D721Med (cell line): Measurements from ENCODE around the gene UBL4A.
A peak's percentile ranks its signal among the peaks of the same experiment; 100 is the strongest.

Source experiments
- DNase-seq: peaks from one replicate; pipeline ENCODE4 v3.0.0; 2011; ENCODE audit warnings: low spot score; ENCODE audit not compliant: insufficient read length
- FAIRE-seq: peaks from 2 replicates; lab custom pipeline; 2011; peaks lifted over from hg19 to GRCh38; lab: Jason Lieb, UNC
- CTCF ChIP-seq: IDR thresholded peaks from 2 replicates; pipeline ENCODE4 v1.5.1; 2012; ENCODE audit warnings: mild to moderate bottlenecking, control low read depth; ENCODE audit not compliant: insufficient read depth; ENCODE audit errors: missing control alignments

UBL4A gene

DNA sequence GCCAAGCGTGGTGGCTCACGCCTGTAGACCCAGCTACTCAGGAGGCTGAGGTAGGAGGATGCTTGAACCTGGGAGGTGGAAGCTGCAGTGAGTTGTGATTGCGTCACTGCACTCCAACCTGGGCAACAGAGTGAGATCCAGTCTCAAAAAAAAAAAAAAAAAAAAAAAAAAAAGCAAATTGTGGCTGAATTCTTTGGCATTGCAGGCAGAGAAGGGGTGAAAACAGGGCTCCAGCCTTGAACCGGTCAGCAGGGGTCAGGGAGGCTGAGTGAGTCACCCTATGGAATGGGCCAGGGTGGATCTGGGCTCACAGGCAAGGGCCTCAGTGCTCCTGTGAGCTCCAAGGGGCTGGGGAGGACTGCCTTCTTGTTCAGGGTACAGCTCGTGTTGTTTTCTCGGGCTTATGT, 42.8 kb upstream of the UBL4A start:
- FAIRE-seq = no peak
- TF ChIP-seq CTCF = no peak
- no peak for DNase-seq

- FAIRE-seq = no peak
- DNase-seq = peak; percentile 40
- TF ChIP-seq CTCF = peak; percentile 45
Observed at GRCh38 chrX:154526901-154527675, 40.7 kb upstream of the UBL4A start.

GRCh38 chrX:154525606-154526490, 39.4 kb upstream of the UBL4A start:
- FAIRE-seq = no peak
- no peak for DNase-seq
- TF ChIP-seq CTCF = no peak

GRCh38 chrX:154519389-154519788, 33.0 kb upstream of the UBL4A start:
- no peak for TF ChIP-seq CTCF
- DNase-seq (no peak), FAIRE-seq (no peak)

DNA sequence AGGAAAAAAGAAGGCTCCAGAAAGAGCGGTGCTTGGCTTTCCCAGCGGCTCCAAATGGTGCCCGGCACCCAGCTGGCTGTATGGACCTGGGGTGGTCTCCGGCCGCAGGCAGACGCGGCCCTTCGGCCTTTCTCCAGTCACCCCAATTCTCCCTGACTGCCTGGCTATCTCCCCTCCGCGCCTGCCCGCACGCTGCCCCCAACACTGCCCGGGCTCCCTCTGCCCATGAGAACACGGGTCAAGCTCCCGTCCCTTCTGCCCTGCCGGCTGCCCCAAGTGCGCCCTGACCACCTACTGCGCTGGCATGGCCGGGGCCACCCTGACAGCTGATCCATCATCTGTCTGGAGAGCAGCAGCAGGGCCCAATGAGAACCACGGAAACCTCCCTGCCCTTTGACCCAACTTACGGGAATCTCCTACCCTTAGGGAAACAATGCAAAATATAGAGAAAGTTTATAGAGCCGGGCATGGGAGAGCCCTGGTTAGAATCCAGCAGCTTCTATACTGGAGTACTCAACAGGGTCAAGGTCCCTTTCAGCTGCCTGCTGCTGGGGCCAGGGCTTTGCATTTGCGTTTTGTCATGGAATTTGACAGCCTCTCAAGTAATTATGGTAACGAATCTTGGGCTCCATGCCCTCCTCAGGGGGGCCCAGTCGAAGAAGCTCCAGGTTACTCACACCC, 30.8 kb upstream of the UBL4A start:
- DNase-seq (no peak), FAIRE-seq (no peak)
- no peak for TF ChIP-seq CTCF

- DNase-seq (no peak), FAIRE-seq (peak; percentile 55)
- TF ChIP-seq CTCF = no peak
Observed at GRCh38 chrX:154516656-154517100, 30.3 kb upstream of the UBL4A start.
